KMS-11 (cell line): ENCODE measurements around the gene MAP4K2.

ENCODE experiments used
- H2AFZ ChIP-seq: fragments of 200-600 bp; sonication (generic); 2 replicates; pipeline ENCODE4 v1.6.1; 2016; ENCODE audit warnings: antibody characterized with exemption, mixed run types, low read depth
- H3K27ac ChIP-seq: fragments of 200-600 bp; sonication (generic); 2 replicates; pipeline ENCODE4 v1.6.1; 2016; ENCODE audit warnings: mild to moderate bottlenecking, mixed run types
- H3K27me3 ChIP-seq: fragments of 200-600 bp; sonication (generic); 2 replicates; pipeline ENCODE4 v1.6.1; 2017; ENCODE audit warnings: mild to moderate bottlenecking, low read depth, mixed run types, moderate library complexity; ENCODE audit not compliant: insufficient read depth
- H3K36me3 ChIP-seq: fragments of 200-600 bp; sonication (generic); 2 replicates; pipeline ENCODE4 v1.6.1; 2017; ENCODE audit warnings: mild to moderate bottlenecking, mixed run types; ENCODE audit not compliant: insufficient read depth
- H3K4me1 ChIP-seq: fragments of 200-600 bp; sonication (generic); 2 replicates; pipeline ENCODE4 v1.6.1; 2016; ENCODE audit warnings: mild to moderate bottlenecking, low read depth, mixed run types; ENCODE audit not compliant: poor library complexity, severe bottlenecking
- H3K4me2 ChIP-seq: fragments of 200-600 bp; sonication (generic); 2 replicates; pipeline ENCODE4 v1.7.0; 2016; ENCODE audit warnings: mild to moderate bottlenecking, mixed run types
- H3K4me3 ChIP-seq: fragments of 200-600 bp; sonication (generic); IDR thresholded peaks from 2 replicates; pipeline ENCODE4 v1.6.1; 2017; ENCODE audit warnings: low read depth, low read length, mixed read lengths; ENCODE audit not compliant: insufficient read depth
- H3K79me2 ChIP-seq: fragments of 200-600 bp; sonication (generic); 2 replicates; pipeline ENCODE4 v1.6.1; 2016; ENCODE audit warnings: low read depth, mixed run types; ENCODE audit not compliant: insufficient read depth
- H3K9ac ChIP-seq: fragments of 200-600 bp; sonication (generic); 2 replicates; pipeline ENCODE4 v1.6.1; 2016; ENCODE audit warnings: mild to moderate bottlenecking, mixed run types
- H4K20me1 ChIP-seq: fragments of 200-600 bp; sonication (generic); 2 replicates; pipeline ENCODE4 v1.6.1; 2016; ENCODE audit warnings: mild to moderate bottlenecking, mixed run types; ENCODE audit not compliant: insufficient read depth
- CTCF ChIP-seq: fragments of 200-600 bp; sonication (generic); conservative IDR thresholded peaks from 2 replicates; pipeline ENCODE4 v1.6.1; 2017; ENCODE audit warnings: low read depth, mild to moderate bottlenecking, antibody characterized with exemption, low read length, moderate library complexity, mixed read lengths

The MAP4K2 gene

GRCh38 chr11:64741375-64742086, 61.5 kb downstream of the MAP4K2 start:
- Histone ChIP-seq H3K9ac (no peak overlapping the region), H3K27ac (no peak overlapping the region), H3K36me3 (no peaks in the 10 kb centered on the region), H3K79me2 (no peaks in the 10 kb centered on the region), H3K4me1 (peaks cover 31% of the 10 kb centered on the region), H2AFZ (no peak overlapping the region), H3K27me3 (peaks cover 90% of the 10 kb centered on the region), H3K4me3 (no peak overlapping the region), H3K4me2 (no peak overlapping the region; the same call in 1 of the 2 replicates), H4K20me1 (no peaks in the 10 kb centered on the region)
- TF ChIP-seq CTCF = no peak

GRCh38 chr11:64739871-64740270, 63.1 kb downstream of the MAP4K2 start:
- Histone ChIP-seq H2AFZ (no peak overlapping the region), H3K4me3 (no peak overlapping the region), H3K79me2 (no peaks in the 10 kb centered on the region), H3K4me2 (no peak overlapping the region), H4K20me1 (no peaks in the 10 kb centered on the region), H3K4me1 (peaks cover 24% of the 10 kb centered on the region), H3K36me3 (no peaks in the 10 kb centered on the region), H3K9ac (no peak overlapping the region), H3K27ac (no peak overlapping the region), H3K27me3 (peaks cover 97% of the 10 kb centered on the region)
- TF ChIP-seq CTCF = no peak

GRCh38 chr11:64736654-64737053, 66.4 kb downstream of the MAP4K2 start:
- Histone ChIP-seq H3K9ac (no peak overlapping the region), H3K4me1 (no peaks in the 10 kb centered on the region), H3K79me2 (no peaks in the 10 kb centered on the region), H2AFZ (no peak overlapping the region), H3K4me2 (no peak overlapping the region), H3K36me3 (no peaks in the 10 kb centered on the region), H4K20me1 (no peaks in the 10 kb centered on the region), H3K4me3 (no peak overlapping the region), H3K27me3 (peaks cover 87% of the 10 kb centered on the region), H3K27ac (no peak overlapping the region)
- no peak for TF ChIP-seq CTCF

GRCh38 chr11:64735725-64736259, 67.2 kb downstream of the MAP4K2 start:
- no peaks in the 10 kb centered on the region for H3K36me3 ChIP-seq
- no peak for TF ChIP-seq CTCF
- no peaks in the 10 kb centered on the region for H4K20me1 ChIP-seq
- H3K27ac ChIP-seq = no peak overlapping the region
- H3K4me3 ChIP-seq = no peak overlapping the region
- peaks cover 86% of the 10 kb centered on the region for H3K27me3 ChIP-seq
- no peaks in the 10 kb centered on the region for H3K79me2 ChIP-seq
- H3K4me2 ChIP-seq = no peak overlapping the region
- no peak overlapping the region for H2AFZ ChIP-seq
- H3K9ac ChIP-seq = no peak overlapping the region
- no peaks in the 10 kb centered on the region for H3K4me1 ChIP-seq
